GM19372 (cell line): Measurements from ENCODE around the gene DPEP2NB.
"Not testable (repeated sequence)": the region's sequence is repeated elsewhere in the genome, so short reads cannot be mapped to it uniquely, and the experiment has no call there.

ENCODE experiments used
- ATAC-seq: cut with Tn5 transposase; IDR thresholded peaks from one replicate; pipeline ENCODE4 v1.9.1; 2021; ENCODE audit warnings: mild to moderate bottlenecking, low read depth, moderate library complexity; ENCODE audit not compliant: unreplicated experiment

The DPEP2NB gene, protein sequence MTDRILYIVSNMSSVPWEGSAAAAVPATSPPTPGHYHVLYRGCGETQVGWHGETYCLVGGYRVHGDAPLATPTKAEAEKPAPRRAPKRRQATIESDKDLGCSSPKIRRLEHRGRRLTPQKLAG

GRCh38 chr16:68015681-68016080, at the start of gene DPEP2NB:
Gene DPEP2NB, minus strand, starts transcription at chr16:68015911. Its CDS starts 141 bp downstream, at chr16:68015770.
- ATAC-seq = no peak

DNA sequence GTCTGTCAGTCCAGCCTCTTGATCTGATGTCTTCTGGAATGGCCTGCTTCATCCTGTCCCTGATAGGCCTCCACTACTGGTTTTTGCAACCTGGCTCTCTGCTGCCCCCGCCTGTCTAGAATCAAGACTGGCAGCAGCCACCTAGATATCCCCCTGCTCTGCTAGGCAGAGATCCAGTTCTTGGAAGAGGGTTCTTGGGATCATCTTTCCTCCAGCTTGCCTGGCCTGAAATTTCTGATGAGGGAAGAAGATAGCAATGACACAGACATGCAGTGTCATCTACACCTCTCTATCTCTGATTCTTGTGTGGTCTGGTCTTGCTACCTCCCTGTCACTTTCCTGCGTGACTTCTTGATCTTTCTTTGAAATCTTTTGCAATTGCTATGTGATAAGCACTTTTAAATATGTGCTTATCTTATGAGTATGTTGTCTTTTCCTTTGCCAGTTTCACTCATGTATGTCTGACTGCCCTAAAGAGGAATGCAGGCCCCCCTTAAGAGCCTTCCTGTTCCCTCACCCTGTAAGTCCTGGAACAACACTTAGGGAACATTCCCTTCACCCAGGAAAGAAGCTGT, 49.2 kb upstream of the DPEP2NB start:
- ATAC-seq = no peak

DNA sequence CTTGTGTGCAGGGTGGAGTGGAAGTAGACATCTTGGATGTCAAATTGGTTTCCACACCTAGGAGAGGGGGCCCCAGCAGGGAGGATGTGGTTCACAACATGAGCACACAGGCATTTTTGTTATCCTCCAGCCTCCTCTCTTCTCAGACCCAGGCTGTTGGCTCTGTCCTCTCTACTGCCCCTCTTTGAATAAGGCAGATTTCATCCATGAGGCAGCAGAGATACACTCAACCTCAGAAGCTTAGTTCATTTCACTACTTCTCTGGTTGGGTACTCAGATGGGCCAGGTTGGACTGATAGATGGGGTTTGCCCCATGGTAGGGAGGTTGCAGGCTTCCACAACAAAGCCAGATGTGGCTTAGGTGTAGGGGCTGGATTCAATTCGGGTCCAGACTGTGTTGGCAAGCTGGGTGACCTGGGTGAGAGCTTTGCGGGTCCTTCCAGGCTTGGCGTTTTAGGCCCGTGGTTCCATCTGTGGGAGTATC, 47.2 kb upstream of the DPEP2NB start:
- ATAC-seq = no peak

DNA sequence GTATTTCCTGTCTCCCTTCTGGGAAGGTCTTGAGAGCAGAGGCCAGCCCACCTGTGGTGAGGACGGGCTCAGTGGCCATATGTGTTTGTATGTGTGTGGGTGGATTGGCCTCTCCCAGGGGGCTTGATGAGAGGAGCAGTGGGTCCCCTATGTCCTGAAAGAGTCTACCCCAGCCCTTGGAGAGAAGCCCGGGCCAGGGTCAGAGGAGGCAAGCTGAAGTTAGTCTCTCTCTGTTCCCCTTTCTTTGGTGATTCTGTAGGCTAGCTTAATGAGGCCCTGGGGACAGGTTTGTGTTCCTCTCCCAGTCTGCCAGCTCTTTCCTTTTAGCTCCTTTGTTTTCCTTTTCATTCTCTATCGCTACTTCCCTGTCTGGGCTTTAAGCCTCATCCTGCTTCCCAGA, 45.7 kb upstream of the DPEP2NB start:
- ATAC-seq = no peak

DNA sequence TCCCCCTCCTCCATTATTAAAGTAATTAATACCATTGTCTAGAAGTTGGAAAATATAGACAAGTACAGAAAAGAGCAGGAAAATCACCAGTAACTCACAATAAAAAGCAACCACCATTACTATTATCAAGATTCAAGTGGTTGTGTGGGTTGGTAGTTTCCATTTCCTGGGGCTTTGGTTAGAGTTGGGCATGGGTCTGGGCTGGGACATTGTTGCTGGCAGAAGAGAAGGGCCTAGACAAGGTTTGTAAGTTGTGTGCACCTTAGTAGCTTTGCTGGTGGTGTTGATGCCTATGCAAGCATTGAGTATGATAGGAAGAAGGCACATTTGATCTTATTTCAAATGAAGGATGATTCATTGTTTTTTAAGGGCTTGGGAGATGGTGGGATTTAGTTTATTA, 44.1 kb upstream of the DPEP2NB start:
- ATAC-seq = no peak

- no peak for ATAC-seq
Measured at GRCh38 chr16:68055395-68055794, 39.7 kb upstream of the DPEP2NB start.

- ATAC-seq = no peak
Measured at GRCh38 chr16:68049449-68049848, 33.7 kb upstream of the DPEP2NB start.

DNA sequence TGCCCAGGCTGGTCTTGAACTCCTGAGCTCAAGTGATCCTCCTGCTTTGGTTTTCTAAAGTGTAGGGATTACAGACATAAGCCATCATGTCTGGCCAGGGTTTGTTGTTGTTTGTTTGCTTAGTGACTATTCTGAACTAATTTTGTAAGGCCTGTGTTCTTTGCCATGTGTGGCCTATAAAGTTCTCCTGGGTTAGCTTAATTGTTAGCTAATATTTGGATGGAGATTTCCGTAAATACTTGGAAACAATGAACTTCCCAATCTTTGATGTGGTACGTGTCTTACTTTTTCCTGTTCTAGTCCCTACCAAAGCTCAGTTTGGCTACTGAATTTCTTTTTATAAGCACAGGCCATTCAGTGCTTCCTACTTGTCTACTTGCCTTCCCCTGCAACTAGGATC, 32.3 kb upstream of the DPEP2NB start:
- ATAC-seq = no peak

DNA sequence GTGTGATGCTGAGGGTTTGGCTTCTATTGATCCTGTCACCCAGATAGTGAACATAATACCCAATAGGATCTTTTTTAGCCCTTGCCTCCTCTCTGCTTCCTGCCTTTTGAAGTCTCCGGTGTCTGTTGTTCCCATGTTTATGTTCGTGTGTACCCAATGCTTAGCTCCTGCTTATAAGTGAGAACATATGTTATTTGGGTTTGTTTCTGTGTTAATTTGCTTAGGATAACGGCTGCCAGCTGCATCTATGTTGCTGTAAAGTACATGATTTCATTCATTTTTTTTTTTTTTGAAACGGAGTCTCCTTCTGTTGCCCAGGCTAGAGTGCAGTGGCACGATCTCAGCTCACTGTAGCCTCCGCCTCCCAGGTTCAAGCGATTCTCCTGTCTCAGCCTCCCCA, 30.4 kb upstream of the DPEP2NB start:
- no peak for ATAC-seq

DNA sequence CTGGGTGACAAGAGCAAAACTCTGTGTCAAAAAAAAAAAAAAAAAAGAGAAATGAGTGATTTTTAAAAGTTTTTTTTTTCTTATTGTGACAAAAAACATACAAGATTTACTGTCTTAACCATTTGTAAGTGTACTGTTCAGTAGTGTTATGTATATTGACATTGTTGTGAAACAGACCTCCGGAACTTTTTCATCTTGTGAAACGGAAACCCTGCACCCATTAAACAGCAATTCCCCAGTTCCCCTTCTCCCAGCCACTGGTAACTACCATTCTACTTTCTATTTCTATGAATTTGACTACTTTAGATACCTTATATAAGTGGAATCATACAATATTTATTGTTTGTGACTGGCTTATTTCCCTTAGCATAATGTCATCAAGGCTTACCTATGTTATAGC, 26.1 kb upstream of the DPEP2NB start:
- no peak for ATAC-seq

DNA sequence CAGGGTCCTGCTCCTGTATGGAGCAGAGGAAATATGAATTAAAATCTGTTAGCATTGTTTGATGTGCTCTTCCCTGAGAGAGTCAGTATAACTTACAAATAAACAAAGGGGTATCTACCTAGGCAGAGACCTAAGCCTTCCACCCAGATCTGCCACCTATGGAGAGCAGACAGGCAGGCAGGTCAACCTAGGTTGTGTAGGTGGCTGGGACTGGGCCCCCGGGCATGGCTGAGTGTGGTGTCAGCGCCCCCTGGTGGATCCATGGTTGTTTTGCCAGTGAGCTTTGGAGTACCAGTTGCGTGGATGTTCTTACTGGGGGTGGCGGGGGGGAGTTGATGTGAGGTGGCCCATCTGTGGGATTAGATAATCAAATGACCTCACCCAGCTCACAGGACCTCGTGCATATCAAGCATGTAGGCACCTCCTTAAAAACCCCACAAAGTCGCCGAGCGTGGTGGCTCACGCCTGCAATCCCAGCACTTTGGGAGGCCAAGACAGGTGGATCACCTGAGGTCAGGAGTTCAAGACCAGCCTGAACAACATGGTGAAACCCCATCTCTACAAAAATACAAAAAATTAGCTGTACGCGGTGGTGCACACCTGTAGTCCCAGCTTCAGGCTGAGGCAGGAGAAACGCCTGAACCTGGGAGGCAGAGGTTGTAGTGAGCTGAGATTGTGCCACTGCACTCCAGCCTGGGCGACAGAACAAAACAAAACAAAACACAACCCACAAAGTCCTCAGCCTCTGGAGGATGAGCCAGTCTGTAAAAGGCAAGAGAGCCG, 25.0 kb upstream of the DPEP2NB start:
- ATAC-seq = no peak

GRCh38 chr16:68037841-68038597, 22.3 kb upstream of the DPEP2NB start:
- no peak for ATAC-seq

GRCh38 chr16:68035227-68035626, 19.5 kb upstream of the DPEP2NB start:
- no peak for ATAC-seq

- no peak for ATAC-seq
Measured at GRCh38 chr16:68033101-68033500, 17.4 kb upstream of the DPEP2NB start.

GRCh38 chr16:68031951-68032350, 16.2 kb upstream of the DPEP2NB start:
- no peak for ATAC-seq

DNA sequence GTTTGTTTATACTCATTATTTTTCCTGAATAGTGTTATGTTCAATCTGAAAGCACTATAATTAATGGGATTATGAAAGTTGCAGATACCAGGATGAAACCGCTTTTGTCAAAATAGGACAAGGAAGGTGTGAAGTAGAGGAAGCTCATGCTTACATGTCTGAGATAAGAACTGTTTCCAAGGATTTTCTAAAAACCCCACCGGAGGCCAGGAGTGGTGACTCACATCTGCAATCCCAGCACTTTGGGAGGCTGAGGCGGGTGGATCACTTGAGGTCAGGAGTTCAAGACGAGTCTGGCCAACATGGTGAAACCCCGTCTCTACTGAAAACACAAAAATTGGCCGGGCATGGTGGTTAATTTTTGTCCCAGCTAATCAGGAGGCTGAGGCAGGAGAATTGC, 14.4 kb upstream of the DPEP2NB start:
- ATAC-seq = not testable (repeated sequence)

- ATAC-seq = no peak
Measured at GRCh38 chr16:68028996-68029395, 13.3 kb upstream of the DPEP2NB start.

- peak; percentile 77 for ATAC-seq
Measured at GRCh38 chr16:68022728-68023537, 7.2 kb upstream of the DPEP2NB start, which contains the start of the genes DDX28 and DUS2. Gene DDX28, minus strand, starts transcription at chr16:68023232. Its CDS starts 30 bp downstream, at chr16:68023202. Gene DUS2, plus strand, starts transcription at chr16:68023284. Its CDS starts 14,740 bp downstream, at chr16:68038024.

GRCh38 chr16:68022278-68022727, 6.6 kb upstream of the DPEP2NB start:
- ATAC-seq = no peak

DNA sequence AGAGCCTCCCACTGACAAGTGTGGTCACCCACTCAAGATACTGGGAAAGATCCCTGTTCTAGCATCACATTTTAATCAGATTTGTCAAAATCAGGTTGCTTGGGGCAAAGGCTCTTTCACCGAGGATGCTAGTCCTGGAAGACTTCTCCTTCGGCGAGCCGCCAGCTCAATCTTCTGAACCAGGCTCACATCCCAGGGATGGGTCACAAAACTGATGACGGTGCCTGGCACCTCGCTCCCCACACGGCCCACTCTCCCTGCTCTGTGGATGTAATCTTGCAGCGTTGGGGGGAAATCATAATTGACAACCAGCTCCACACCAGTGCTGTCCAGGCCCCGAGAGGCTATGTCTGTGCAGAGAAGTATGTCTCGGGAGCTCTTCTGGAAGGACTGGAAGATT, 5.8 kb upstream of the DPEP2NB start:
- no peak for ATAC-seq
